ENCODE data around the gene STRN3. TPM values are rescaled to one million over a fixed set of nuclear protein-coding genes. Genes with fewer than 3 reads are reported as not detected.
"Not testable (repeated sequence)": the region's sequence is repeated elsewhere in the genome, so short reads cannot be mapped to it uniquely, and the experiment has no call there.

Gene STRN3
- total and polyA plus RNA-seq, 5 donors = 16.8 to 57.9 (median 49.2) TPM

DNA sequence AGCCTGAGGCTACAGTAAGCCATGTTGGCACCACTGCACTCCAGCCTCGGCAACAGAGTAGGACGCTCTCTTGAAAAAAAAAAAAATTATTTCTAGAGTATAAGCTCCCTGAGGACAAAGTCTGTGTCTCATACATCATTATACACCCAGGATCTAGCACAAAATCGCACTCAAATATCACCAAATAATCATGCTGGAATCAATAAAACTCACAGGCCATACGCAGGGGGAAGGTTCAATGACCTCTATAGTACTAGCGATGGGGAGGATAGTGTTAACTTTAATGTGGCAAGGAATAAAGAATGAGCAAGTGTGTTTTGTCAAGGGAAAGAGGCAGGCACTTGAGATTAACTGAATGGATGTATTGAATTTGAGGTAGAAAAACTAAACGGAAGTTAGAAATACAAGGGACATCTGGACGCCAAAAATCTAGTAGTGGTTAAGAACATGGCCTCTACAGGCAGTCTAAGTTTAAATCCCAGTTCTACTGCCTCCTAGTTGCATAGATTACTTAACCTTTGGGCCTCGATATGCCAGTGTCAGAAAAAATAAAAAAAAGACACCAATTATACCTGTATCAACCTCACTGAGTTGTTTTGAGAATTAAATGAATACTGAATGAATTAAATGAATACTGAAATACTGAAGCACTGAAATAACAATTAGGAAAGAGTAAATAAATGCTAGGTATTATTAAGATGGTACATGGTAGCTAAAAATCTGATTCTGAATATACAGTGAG, 5.2 kb downstream of the STRN3 start:
- DNase-seq (no peak), ATAC-seq (no peak)
- no peaks in the 10 kb centered on the region for H3K27me3 ChIP-seq (ENCODE audit: control insufficient read depth, insufficient read depth)
- intact Hi-C loops (cut with DNase I) = no loop called here
- no peaks in the 10 kb centered on the region for H3K9me3 ChIP-seq (ENCODE audit: control insufficient read depth, low read length)
- no peak overlapping the region for H3K27ac ChIP-seq (ENCODE audit: low read length)
- H3K4me3 ChIP-seq (ENCODE audit: low read length) = no peak overlapping the region
- WGBS = 76% methylated on average over 8 of the region's 8 CpGs
- no peaks in the 10 kb centered on the region for H3K4me1 ChIP-seq (ENCODE audit: control insufficient read depth, insufficient read depth, low read length)

DNA sequence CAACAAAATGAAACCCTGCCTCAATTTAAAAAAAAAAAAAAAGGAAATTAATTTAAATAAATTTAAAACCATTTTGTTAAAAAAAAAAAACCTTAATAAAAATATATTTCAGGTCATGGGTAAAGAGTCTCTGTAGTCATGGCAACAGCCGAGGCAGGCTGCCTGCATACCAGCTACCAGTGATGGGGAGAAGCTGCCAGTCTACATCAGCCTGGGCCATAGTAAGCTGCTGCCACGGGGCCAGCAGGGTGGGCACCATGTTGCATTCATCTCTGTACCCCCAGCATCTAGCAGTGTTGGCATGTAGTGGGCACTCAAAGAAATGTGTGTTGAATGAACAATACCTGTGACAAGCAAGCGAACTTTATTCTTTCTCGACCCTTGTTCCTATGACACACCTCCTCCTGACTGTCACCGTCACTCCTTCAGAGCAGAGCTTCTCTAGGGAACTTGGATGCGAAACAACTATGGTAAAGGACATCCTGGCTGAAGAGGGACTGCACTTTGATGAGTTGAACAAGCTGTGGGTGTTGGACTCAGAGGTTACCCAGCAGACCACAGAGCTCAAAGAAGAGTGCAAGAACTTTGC, 8.0 kb downstream of the STRN3 start:
- intact Hi-C loops (cut with DNase I) = no loop called here
- DNase-seq (no peak), ATAC-seq (peak; percentile 33 to 34)
- Histone ChIP-seq H3K27ac (ENCODE audit: low read length) (no peak overlapping the region), H3K4me1 (ENCODE audit: control insufficient read depth, insufficient read depth, low read length) (peaks cover 4% of the 10 kb centered on the region), H3K4me3 (ENCODE audit: low read length) (no peak overlapping the region), H3K27me3 (ENCODE audit: control insufficient read depth, insufficient read depth) (no peaks in the 10 kb centered on the region), H3K9me3 (ENCODE audit: control insufficient read depth, low read length) (no peaks in the 10 kb centered on the region)
- 89% methylated on average over 6 of the region's 6 CpGs for WGBS

DNA sequence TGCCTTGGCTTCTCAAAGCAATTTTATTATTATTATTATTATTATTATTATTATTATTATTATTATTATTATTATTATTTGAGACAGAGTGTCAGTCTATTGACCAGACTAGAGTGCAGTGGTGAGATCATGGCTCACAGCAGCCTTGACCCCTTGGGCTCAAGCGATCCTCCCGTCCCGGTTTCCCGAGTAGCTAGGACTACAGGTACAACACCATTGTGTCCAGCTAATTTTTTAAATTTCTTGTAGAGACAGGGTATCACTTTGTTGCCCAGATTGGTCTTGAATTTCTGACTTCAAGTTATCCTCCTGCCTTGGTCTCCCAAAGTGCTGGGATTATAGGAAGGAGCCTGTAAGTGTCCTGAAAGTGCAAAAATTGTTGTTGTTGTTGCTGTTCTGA, 12.3 kb downstream of the STRN3 start:
- H3K4me3 ChIP-seq (ENCODE audit: low read length) = no peak overlapping the region
- no peak for DNase-seq
- no peaks in the 10 kb centered on the region for H3K27me3 ChIP-seq (ENCODE audit: control insufficient read depth, insufficient read depth)
- no peaks in the 10 kb centered on the region for H3K9me3 ChIP-seq (ENCODE audit: control insufficient read depth, low read length)
- intact Hi-C loops (cut with DNase I) = no loop called here
- H3K27ac ChIP-seq (ENCODE audit: low read length) = no peak overlapping the region
- WGBS = 96% methylated on average over 4 of the region's 4 CpGs
- peaks cover 5% of the 10 kb centered on the region for H3K4me1 ChIP-seq (ENCODE audit: control insufficient read depth, insufficient read depth, low read length)
- no peak for ATAC-seq

DNA sequence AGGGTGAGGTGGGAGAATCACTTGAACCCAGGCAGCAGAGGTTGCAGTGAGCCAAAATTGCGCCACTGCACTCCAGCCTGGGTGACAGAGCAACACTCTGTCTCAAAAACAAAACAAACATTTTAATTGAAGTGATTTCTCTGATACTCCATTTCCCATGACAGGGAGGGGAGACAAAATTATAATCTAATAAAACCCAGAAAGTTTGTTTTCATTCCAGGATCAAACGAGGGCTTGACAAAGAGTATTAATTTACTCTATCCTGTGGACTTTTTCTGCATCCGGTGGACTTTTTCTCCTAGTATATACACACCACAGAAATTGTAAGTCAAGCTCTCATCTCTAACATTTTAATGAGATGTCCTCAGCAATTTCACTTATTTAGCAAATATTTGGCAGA, 15.2 kb downstream of the STRN3 start:
- WGBS = 81% methylated on average over 3 of the region's 3 CpGs
- no peak overlapping the region for H3K27ac ChIP-seq (ENCODE audit: low read length)
- DNase-seq = no peak
- no peak for ATAC-seq
- H3K9me3 ChIP-seq (ENCODE audit: control insufficient read depth, low read length) = no peaks in the 10 kb centered on the region
- no peak overlapping the region for H3K4me3 ChIP-seq (ENCODE audit: low read length)
- intact Hi-C loops (cut with DNase I) = no loop called here
- no peaks in the 10 kb centered on the region for H3K27me3 ChIP-seq (ENCODE audit: control insufficient read depth, insufficient read depth)
- H3K4me1 ChIP-seq (ENCODE audit: control insufficient read depth, insufficient read depth, low read length) = peaks cover 5% of the 10 kb centered on the region

DNA sequence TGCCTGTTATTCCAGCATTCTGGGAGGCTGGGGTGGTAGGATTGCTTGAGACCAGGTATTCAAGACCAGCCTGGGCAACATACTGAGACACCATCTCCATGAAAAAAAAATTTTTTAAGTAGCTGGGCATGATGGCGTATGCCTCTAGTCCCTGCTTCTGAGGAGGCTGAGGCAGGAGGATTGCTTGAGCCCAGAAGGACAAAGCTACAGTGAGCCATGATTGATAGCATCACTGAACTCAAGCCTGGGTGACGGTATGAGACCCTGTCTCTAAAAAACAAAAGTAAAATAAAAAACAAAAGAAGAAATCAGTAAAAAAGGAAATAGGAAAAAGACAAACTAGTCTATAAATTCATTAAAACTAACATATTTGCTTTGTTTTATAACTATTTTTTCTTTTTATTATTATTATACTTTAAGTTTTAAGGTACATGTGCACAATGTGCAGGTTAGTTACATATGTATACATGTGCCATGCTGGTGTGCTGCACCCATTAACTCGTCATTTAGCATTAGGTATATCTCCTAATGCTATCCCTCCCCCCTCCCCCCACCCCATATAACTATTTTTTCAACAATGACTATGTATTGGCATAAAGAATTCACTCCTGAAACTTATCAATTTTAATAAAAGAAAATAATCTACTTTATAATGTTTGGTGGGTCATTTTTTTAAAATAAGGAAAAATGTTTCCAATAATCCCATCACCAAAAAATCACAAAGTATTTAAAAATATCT, 16.2 kb downstream of the STRN3 start:
- Histone ChIP-seq H3K27ac (ENCODE audit: low read length) (no peak overlapping the region), H3K4me1 (ENCODE audit: control insufficient read depth, insufficient read depth, low read length) (peaks cover 1% of the 10 kb centered on the region), H3K9me3 (ENCODE audit: control insufficient read depth, low read length) (no peaks in the 10 kb centered on the region), H3K4me3 (ENCODE audit: low read length) (no peak overlapping the region), H3K27me3 (ENCODE audit: control insufficient read depth, insufficient read depth) (no peaks in the 10 kb centered on the region)
- ATAC-seq (no peak), DNase-seq (no peak)
- WGBS = 88% methylated on average over 3 of the region's 3 CpGs
- intact Hi-C loops (cut with DNase I) = no loop called here

DNA sequence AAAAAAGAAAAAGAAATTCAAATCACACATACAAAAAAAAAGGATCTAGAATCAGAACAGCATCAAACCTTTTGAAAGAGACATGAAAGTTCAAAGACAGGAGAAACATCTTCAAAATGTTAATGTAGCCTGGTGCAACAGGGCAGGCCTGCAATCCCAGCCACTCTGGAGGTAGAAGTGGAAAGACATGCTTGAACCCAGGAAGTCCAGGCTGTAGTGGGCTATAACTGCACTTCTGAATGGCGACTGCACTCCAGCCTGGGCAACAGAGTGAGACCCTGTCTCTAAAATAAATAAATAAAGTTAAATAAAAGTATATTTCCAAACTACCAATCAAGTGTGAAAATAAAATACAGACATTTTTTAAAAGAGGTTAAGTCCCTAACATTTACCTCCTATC, 19.5 kb downstream of the STRN3 start:
- H3K4me1 ChIP-seq (ENCODE audit: control insufficient read depth, insufficient read depth, low read length) = peaks cover 4% of the 10 kb centered on the region
- H3K4me3 ChIP-seq (ENCODE audit: low read length) = no peak overlapping the region
- H3K27me3 ChIP-seq (ENCODE audit: control insufficient read depth, insufficient read depth) = no peaks in the 10 kb centered on the region
- H3K27ac ChIP-seq (ENCODE audit: low read length) = no peak overlapping the region
- no peak for DNase-seq
- intact Hi-C loops (cut with DNase I) = no loop called here
- ATAC-seq = no peak
- no peaks in the 10 kb centered on the region for H3K9me3 ChIP-seq (ENCODE audit: control insufficient read depth, low read length)
- WGBS = 89% methylated on average over 1 of the region's 1 CpG

DNA sequence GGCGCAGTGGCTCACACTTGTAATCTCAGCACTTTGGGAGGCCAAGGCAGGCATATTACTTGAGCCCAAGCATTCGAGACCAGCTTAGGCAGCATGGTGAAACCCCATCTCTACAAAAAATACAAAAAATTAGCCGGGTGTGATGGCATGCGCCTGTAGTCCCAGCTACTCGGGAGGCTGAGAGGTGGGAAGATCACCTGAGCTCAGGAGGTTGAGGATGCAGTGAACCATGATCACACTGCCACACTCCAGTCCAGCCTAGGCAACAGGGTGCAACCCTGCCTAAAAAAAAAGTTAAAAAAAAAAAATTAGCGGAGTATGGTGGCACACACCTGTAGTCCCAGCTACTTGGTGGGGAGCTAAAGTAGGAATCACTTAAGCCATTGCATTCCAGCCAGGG, 22.2 kb downstream of the STRN3 start:
- H3K27ac ChIP-seq (ENCODE audit: low read length); intact Hi-C loops (cut with DNase I); H3K4me3 ChIP-seq (ENCODE audit: low read length); H3K27me3 ChIP-seq (ENCODE audit: control insufficient read depth, insufficient read depth); DNase-seq; H3K9me3 ChIP-seq (ENCODE audit: control insufficient read depth, low read length); ATAC-seq; H3K4me1 ChIP-seq (ENCODE audit: control insufficient read depth, insufficient read depth, low read length): not testable (repeated sequence)
- WGBS = 97% methylated on average over 6 of the region's 6 CpGs

DNA sequence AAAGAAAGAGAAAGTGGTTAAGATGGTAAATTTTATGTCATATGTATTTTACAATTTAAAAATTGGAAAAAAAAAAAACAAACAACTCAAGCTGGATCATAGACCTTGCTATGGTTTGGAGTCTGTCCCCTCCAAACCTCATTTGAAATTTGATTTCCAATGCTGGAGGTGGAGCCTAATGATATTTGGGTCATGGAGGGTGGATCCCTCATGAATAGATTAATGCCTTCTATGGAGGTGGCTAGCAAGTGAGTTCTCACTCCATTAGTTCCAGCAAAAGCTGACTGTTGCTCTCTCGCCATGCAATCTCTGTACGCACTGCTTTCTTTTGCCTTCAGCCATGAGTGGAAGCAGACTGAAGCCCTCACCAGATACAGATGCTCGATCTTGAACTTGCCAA, 22.9 kb downstream of the STRN3 start:
- Histone ChIP-seq H3K9me3 (ENCODE audit: control insufficient read depth, low read length) (no peaks in the 10 kb centered on the region), H3K27ac (ENCODE audit: low read length) (no peak overlapping the region), H3K27me3 (ENCODE audit: control insufficient read depth, insufficient read depth) (no peaks in the 10 kb centered on the region), H3K4me1 (ENCODE audit: control insufficient read depth, insufficient read depth, low read length) (peaks cover 3% of the 10 kb centered on the region), H3K4me3 (ENCODE audit: low read length) (no peak overlapping the region)
- ATAC-seq (no peak), DNase-seq (no peak)
- 99% methylated on average over 3 of the region's 3 CpGs for WGBS
- intact Hi-C loops (cut with DNase I) = no loop called here

DNA sequence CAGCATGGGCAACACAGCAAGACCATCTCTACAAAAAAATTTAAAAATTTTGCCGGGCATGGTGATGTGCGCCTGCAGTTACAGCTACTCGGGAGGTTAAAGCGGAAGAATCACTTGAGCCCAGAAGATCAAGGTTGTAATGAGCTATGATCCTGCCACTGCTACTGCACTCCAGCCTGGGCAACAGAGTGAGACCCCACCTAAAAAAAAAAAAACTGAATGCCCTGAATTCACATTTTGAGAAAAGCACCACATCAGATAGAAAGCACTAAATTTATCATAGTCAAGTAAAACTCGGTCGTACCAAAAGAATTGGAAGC, 24.9 kb downstream of the STRN3 start:
- Histone ChIP-seq H3K4me1 (ENCODE audit: control insufficient read depth, insufficient read depth, low read length) (peaks cover 4% of the 10 kb centered on the region), H3K27me3 (ENCODE audit: control insufficient read depth, insufficient read depth) (no peaks in the 10 kb centered on the region), H3K4me3 (ENCODE audit: low read length) (no peak overlapping the region), H3K27ac (ENCODE audit: low read length) (no peak overlapping the region), H3K9me3 (ENCODE audit: control insufficient read depth, low read length) (no peaks in the 10 kb centered on the region)
- ATAC-seq (no peak), DNase-seq (no peak)
- intact Hi-C loops (cut with DNase I) = no loop called here
- WGBS = 80% methylated on average over 6 of the region's 6 CpGs

DNA sequence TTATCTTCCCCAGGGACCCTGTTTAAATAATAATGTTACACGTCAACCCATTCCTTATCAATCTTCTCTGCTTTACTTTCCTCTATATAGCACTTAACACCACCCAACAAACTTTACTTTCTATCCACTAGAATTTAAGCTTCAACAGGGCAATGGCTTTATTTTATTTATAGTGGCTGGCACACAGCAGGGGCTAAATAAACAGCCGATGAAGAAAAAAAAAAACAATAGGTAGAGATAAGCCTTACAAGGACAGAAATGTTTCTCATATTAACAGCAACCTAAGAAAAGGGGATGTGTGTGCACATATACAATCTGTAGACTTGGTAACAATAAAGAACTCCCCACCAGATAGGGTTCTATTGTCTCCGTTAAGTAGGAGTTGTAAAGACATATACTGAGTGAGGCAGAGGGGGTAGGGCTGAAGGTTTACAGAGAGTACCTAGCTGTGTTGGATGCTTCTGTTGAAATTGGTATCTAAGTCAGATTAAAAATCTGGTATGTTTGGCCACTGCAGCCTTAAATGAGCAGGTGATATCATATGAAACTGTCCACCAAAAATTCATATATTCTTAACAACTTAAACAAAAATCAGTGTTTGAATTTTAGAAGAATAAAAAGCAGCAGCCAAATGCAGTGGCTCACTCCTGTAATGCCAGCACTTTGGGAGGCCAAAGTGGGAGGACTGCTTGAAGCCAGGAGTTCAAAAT, 25.4 kb downstream of the STRN3 start:
- Histone ChIP-seq H3K27ac (ENCODE audit: low read length) (no peak overlapping the region), H3K27me3 (ENCODE audit: control insufficient read depth, insufficient read depth) (no peaks in the 10 kb centered on the region), H3K9me3 (ENCODE audit: control insufficient read depth, low read length) (no peaks in the 10 kb centered on the region), H3K4me3 (ENCODE audit: low read length) (no peak overlapping the region), H3K4me1 (ENCODE audit: control insufficient read depth, insufficient read depth, low read length) (peaks cover 8% of the 10 kb centered on the region)
- no peak for DNase-seq
- intact Hi-C loops (cut with DNase I) = no loop called here
- 56% methylated on average over 3 of the region's 3 CpGs for WGBS
- ATAC-seq = no peak

Measured in right cardiac atrium (tissue), 5 donors.